Gastroesophageal sphincter (tissue), 3 donors: Measurements from ENCODE around the gene STK40.

Experiments
- POLR2A ChIP-seq, 2 donors: fragments of 450-650 bp; IDR thresholded peaks; one replicate each; pipeline ENCODE4 v1.6.1; 2017; ENCODE audit warnings: antibody characterized with exemption in 2 of 2, mild to moderate bottlenecking in 2 of 2, moderate library complexity in 1 of 2
- POLR2AphosphoS5 ChIP-seq: sonication (generic); formaldehyde crosslinking; IDR thresholded peaks from one replicate; pipeline ENCODE4 v1.6.1; 2017; ENCODE audit warnings: antibody characterized with exemption
- TF ChIP-seq, protein P1 (sequence below), 4 experiments: fragments of 200-600 bp in 2 of 4; fragments of 450-650 bp in 2 of 4; sonication (generic) in 1 of 4; IDR thresholded peaks; one replicate each; pipeline ENCODE4 v1.5.1; 2017 to 2019; ENCODE audit warnings: antibody characterized with exemption in 4 of 4, mild to moderate bottlenecking in 2 of 4, moderate library complexity in 2 of 4

- TF ChIP-seq, protein P1, sequence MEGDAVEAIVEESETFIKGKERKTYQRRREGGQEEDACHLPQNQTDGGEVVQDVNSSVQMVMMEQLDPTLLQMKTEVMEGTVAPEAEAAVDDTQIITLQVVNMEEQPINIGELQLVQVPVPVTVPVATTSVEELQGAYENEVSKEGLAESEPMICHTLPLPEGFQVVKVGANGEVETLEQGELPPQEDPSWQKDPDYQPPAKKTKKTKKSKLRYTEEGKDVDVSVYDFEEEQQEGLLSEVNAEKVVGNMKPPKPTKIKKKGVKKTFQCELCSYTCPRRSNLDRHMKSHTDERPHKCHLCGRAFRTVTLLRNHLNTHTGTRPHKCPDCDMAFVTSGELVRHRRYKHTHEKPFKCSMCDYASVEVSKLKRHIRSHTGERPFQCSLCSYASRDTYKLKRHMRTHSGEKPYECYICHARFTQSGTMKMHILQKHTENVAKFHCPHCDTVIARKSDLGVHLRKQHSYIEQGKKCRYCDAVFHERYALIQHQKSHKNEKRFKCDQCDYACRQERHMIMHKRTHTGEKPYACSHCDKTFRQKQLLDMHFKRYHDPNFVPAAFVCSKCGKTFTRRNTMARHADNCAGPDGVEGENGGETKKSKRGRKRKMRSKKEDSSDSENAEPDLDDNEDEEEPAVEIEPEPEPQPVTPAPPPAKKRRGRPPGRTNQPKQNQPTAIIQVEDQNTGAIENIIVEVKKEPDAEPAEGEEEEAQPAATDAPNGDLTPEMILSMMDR (IDR thresholded peaks at IDR 0.05): no peak
- TF ChIP-seq POLR2A (IDR thresholded peaks at IDR 0.05): no peak
- TF ChIP-seq POLR2AphosphoS5: no peak
These were observed 40.1 kb upstream of the STK40 start for GRCh38 chr1:36425791-36426190.
